Measurements from ENCODE around the gene WFDC8. TPM values are rescaled to one million over a fixed set of nuclear protein-coding genes. Genes with fewer than 3 reads are reported as not detected.

The WFDC8 gene
- total RNA-seq, 1 donor from 2014 or later = not detected

DNA sequence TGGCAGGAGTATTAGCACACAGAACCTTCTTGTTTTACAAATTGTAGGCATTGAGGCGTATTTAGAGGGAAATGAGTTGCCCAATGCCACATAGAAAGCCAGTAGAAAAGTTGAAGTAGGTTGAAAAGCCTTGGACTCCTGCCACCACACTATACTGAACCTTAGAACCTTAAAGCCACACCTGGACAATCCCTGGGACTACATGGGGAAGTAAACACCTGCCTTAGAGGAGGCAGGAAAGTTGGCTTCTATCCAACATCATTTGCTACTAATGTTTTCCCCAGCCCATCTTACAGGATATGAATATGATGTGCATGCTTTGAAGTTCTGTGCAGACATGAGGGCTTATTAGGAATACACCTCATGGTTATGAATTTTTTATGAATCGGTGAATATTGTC lies 26.6 kb downstream of the WFDC8 start:
- Mint-ChIP-seq H3K4me1 (ENCODE audit: unreplicated experiment) (no peaks in the 10 kb centered on the region), H3K27me3 (ENCODE audit: unreplicated experiment) (peaks cover 3% of the 10 kb centered on the region), H3K4me3 (ENCODE audit: unreplicated experiment) (no peak overlapping the region), H3K9me3 (ENCODE audit: unreplicated experiment) (peaks cover 3% of the 10 kb centered on the region), H3K36me3 (ENCODE audit: unreplicated experiment) (no peaks in the 10 kb centered on the region), H3K27ac (ENCODE audit: unreplicated experiment) (no peak overlapping the region)
- no peak for DNase-seq (ENCODE audit: extremely low spot score, unreplicated experiment)
- TF ChIP-seq, protein P1, sequence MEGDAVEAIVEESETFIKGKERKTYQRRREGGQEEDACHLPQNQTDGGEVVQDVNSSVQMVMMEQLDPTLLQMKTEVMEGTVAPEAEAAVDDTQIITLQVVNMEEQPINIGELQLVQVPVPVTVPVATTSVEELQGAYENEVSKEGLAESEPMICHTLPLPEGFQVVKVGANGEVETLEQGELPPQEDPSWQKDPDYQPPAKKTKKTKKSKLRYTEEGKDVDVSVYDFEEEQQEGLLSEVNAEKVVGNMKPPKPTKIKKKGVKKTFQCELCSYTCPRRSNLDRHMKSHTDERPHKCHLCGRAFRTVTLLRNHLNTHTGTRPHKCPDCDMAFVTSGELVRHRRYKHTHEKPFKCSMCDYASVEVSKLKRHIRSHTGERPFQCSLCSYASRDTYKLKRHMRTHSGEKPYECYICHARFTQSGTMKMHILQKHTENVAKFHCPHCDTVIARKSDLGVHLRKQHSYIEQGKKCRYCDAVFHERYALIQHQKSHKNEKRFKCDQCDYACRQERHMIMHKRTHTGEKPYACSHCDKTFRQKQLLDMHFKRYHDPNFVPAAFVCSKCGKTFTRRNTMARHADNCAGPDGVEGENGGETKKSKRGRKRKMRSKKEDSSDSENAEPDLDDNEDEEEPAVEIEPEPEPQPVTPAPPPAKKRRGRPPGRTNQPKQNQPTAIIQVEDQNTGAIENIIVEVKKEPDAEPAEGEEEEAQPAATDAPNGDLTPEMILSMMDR (IDR thresholded peaks at IDR 0.05) = no peak

DNA sequence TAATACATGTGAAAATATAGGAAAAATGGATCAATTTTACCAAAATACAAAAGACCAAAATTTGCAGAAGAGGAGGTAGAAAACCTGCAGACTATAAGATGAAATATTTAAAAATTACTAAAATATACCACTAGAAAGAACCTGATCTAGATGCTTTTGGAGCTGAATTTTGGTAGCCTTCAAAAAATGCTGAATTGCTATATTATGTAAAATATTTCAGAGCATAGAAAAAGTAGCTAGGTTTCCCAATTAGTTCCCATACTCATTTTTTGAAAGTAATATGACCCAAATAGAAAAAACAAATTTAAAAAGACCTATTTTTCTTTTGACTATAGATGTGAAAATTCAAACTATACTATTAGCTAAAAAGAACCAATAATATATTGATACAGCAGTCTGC lies 28.3 kb downstream of the WFDC8 start:
- no peak for DNase-seq (ENCODE audit: extremely low spot score, unreplicated experiment)
- Mint-ChIP-seq H3K27ac (ENCODE audit: unreplicated experiment) (no peak overlapping the region), H3K27me3 (ENCODE audit: unreplicated experiment) (peaks cover 6% of the 10 kb centered on the region), H3K4me1 (ENCODE audit: unreplicated experiment) (no peaks in the 10 kb centered on the region), H3K36me3 (ENCODE audit: unreplicated experiment) (no peaks in the 10 kb centered on the region), H3K9me3 (ENCODE audit: unreplicated experiment) (peaks cover 3% of the 10 kb centered on the region), H3K4me3 (ENCODE audit: unreplicated experiment) (no peak overlapping the region)
- TF ChIP-seq, protein P1 (IDR thresholded peaks at IDR 0.05) = no peak

DNA sequence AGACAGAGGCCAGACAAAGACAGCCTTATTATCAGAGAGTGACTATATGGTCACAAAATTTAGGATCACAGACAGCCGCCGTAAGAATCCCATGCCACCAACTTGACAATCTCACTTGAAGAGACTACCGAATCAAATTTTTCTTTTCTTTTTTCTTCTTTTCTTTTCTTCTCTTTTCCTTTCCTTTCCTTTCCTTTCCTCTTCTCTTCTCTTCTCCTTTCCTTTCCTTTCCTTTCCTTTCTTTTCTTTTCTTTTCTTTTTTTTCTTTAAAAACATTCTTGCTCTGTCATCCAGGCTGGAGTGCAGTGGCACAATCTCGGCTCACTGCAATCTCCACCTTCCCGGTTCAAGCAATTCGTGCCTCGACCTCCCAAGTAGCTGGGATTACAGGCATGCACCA lies 30.7 kb downstream of the WFDC8 start:
- DNase-seq (ENCODE audit: extremely low spot score, unreplicated experiment) = no peak
- TF ChIP-seq, protein P1 (IDR thresholded peaks at IDR 0.05) = no peak
- Mint-ChIP-seq H3K4me3 (ENCODE audit: unreplicated experiment) (no peak overlapping the region), H3K27me3 (ENCODE audit: unreplicated experiment) (peaks cover 13% of the 10 kb centered on the region), H3K36me3 (ENCODE audit: unreplicated experiment) (no peaks in the 10 kb centered on the region), H3K27ac (ENCODE audit: unreplicated experiment) (no peak overlapping the region), H3K9me3 (ENCODE audit: unreplicated experiment) (peaks cover 3% of the 10 kb centered on the region), H3K4me1 (ENCODE audit: unreplicated experiment) (no peaks in the 10 kb centered on the region)

DNA sequence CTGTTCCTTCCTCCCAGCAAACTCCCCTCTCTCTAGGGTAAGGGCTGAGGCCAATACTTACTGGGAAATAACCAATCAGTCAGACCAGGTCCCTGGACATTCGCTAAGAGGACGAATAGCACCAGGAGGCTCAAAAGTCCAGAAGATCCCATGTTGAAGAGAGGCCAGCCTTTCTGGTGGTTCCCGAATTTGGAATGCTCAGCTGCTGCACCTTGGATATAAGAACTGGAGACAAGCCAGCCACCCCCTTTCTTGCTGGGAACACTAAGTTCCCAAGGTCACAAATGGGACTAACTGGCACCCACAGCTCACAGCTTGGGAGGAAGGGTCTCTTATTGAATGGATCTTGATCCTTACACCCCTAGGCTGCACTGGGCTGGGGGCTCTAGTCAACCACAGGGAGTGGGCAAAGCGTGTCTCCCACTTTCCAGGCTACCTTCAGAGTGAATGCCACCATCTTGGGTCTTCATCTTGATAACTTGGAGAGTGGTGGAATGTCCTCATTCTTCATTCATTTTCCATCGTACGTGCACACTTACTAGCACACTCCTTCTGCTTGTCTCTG lies 31.8 kb downstream of the WFDC8 start, which contains the start of gene EPPIN:
EPPIN (minus strand) TSS at position 196 of the 565 bp plus-strand sequence; CDS start at position 152, 44 bp downstream.
- H3K4me1 Mint-ChIP-seq (ENCODE audit: unreplicated experiment) = no peaks in the 10 kb centered on the region

DNA sequence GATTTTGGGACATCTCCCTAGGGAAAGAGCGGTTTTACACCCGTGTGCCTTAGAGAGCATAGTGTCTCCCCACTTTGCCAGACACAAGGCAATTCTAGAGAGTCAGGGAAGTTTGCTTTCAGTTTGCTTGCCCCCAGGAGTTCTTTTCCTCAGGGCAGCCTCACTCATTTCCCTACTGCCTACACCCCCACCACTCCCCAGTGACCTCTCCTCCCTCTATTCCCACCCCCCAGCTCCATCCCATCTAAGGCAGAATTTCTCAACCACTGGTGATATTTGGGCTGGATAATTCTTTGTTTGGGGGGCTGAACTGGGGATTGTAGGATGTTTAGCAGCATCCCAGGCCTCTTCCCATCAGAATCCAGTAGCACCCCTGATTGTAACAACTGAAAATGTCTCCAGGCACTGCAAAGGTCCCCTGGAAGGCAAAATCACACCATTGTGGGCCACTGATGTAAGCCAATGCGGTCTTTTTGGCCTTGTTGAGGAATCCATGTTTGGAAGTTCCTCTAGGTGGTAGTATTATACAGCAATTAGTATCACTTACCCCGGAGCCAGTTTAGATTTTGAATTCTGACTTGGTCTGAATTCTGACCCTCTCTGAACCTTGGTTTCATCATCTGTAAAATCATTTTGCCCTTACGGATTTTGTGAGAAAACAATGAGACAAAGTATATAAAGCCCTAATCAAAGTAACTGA lies 33.2 kb downstream of the WFDC8 start:
- H3K4me1 Mint-ChIP-seq (ENCODE audit: unreplicated experiment) = no peaks in the 10 kb centered on the region
- no peak overlapping the region for H3K27ac Mint-ChIP-seq (ENCODE audit: unreplicated experiment)
- no peak overlapping the region for H3K4me3 Mint-ChIP-seq (ENCODE audit: unreplicated experiment)
- H3K27me3 Mint-ChIP-seq (ENCODE audit: unreplicated experiment) = peaks cover 13% of the 10 kb centered on the region
- H3K9me3 Mint-ChIP-seq (ENCODE audit: unreplicated experiment) = no peaks in the 10 kb centered on the region
- H3K36me3 Mint-ChIP-seq (ENCODE audit: unreplicated experiment) = no peaks in the 10 kb centered on the region
- DNase-seq (ENCODE audit: extremely low spot score, unreplicated experiment) = no peak
- TF ChIP-seq, protein P1 (IDR thresholded peaks at IDR 0.05) = peak; percentile 43

More for the DNA sequence above, 31.8 kb downstream of the WFDC8 start, which contains the start of gene EPPIN:
- Mint-ChIP-seq H3K27me3 (ENCODE audit: unreplicated experiment) (peaks cover 13% of the 10 kb centered on the region), H3K4me3 (ENCODE audit: unreplicated experiment) (no peak within 1 kb of the TSS), H3K36me3 (ENCODE audit: unreplicated experiment) (no peaks in the 10 kb centered on the region), H3K9me3 (ENCODE audit: unreplicated experiment) (peaks cover 3% of the 10 kb centered on the region), H3K27ac (ENCODE audit: unreplicated experiment) (no peak within 1 kb of the TSS)
- TF ChIP-seq, protein P1 (IDR thresholded peaks at IDR 0.05) = no peak
- DNase-seq (ENCODE audit: extremely low spot score, unreplicated experiment) = no peak

Data from osteocyte (in vitro differentiated cells).